ENCODE measurements around the gene PIM3.

The PIM3 gene

GRCh38 chr22:49992921-49993648 lies 32.5 kb downstream of the PIM3 start:
- peak; percentile 56 for DNase-seq

- no peak for DNase-seq
Observed at GRCh38 chr22:49993649-49994360, 33.2 kb downstream of the PIM3 start.

- DNase-seq: no peak
Observed at GRCh38 chr22:49994361-49995040, 33.9 kb downstream of the PIM3 start.

GRCh38 chr22:49995041-49995360 lies 34.4 kb downstream of the PIM3 start:
- no peak for DNase-seq

GRCh38 chr22:49995361-49996118 lies 35.0 kb downstream of the PIM3 start:
- DNase-seq: no peak

GRCh38 chr22:49996119-49996517 lies 35.5 kb downstream of the PIM3 start:
- no peak for DNase-seq

- DNase-seq: no peak
Observed at GRCh38 chr22:49996518-49997250, 36.1 kb downstream of the PIM3 start.

GRCh38 chr22:49997251-49997599 lies 36.7 kb downstream of the PIM3 start:
- no peak for DNase-seq

GRCh38 chr22:49997932-49998717 lies 37.6 kb downstream of the PIM3 start:
- no peak for DNase-seq

GRCh38 chr22:49998718-49999062 lies 38.1 kb downstream of the PIM3 start:
- DNase-seq: no peak

GRCh38 chr22:49999063-49999945 lies 38.7 kb downstream of the PIM3 start:
- no peak for DNase-seq

GRCh38 chr22:49999946-50000586 lies 39.5 kb downstream of the PIM3 start:
- DNase-seq: no peak

- DNase-seq: no peak
Observed at GRCh38 chr22:50000587-50001387, 40.2 kb downstream of the PIM3 start.

GRCh38 chr22:50001388-50002231 lies 41.0 kb downstream of the PIM3 start:
- no peak for DNase-seq

GRCh38 chr22:50002791-50003190 lies 42.2 kb downstream of the PIM3 start:
- no peak for DNase-seq

GRCh38 chr22:50004918-50005317 lies 44.3 kb downstream of the PIM3 start:
- no peak for DNase-seq

GRCh38 chr22:50007057-50007511 lies 46.5 kb downstream of the PIM3 start:
- no peak for DNase-seq

Data from GDM1 (cell line).